Middle frontal gyrus (tissue), 1 donor: ENCODE results near the gene KIAA0319L.

Experiments
- DNase-seq: peaks from one replicate; pipeline ENCODE4 v3.0.0-alpha.2; 2015; ENCODE audit warnings: low spot score; ENCODE audit errors: extremely low spot score

KIAA0319L gene

DNA sequence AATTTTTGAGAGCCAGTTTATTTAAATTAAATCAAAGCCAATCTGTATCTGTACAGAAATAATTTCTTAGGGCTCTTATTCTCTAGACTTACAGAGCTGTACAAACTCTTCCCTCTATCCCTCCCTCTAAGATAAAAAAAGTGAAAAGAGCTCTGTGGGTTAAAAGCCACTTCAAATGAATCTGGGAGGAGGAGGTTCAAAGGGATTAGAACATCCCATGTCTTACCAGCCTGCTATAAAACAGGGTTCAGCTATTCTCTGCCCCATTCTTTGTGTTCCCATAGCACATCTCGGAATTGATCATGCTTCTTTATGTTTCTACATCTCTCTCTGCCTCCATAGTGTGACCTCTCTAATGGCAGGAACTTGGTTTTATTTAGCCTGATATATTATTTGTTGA lies 19.4 kb downstream of the KIAA0319L start:
- DNase-seq = no peak

DNA sequence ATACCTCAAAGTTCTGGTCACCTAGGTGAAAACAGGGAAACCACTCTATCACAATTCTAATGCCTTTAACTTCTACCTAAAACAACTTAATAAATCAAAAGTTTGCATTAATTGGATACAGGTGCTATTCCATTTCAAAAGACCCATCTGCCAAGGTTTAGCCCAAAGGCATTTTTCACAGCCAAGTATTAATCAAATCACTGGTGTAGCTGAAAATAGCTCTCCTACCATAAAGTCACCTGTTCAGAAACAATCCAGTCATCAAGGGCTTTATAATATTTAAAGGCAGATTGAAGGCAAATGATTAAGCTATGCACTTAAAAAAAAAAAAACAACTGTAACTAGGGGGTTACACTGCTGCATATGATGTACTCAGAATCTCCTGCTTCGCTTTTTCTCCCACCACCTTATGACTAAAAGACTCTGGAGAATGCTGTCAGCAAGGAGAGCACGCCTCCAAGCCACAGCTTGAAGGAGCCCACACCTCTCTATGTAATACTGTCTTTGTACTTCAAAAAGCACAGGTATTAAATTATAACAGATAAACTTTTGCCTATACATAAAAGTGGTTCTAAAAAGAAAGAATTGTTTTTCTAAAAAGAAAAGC lies 20.5 kb downstream of the KIAA0319L start:
- DNase-seq = no peak

DNA sequence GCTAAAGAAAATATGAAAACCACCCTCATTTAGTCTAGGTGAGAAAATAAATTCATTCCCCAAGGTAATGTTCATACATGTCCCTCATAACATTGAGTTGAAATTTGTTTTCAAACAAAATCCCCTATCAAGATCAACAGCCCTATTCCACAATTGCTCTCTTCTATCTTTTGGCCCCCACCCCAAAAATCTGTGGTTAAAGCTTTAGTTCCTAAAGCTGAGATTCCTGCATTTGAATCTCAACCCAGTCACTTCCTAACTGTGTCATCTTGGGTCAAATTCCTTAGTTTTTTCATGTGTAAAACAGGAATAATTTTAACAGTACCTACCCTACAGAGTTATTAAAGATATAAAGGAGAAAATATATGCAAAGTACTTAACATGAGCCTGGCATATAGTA lies 22.0 kb downstream of the KIAA0319L start:
- no peak for DNase-seq

DNA sequence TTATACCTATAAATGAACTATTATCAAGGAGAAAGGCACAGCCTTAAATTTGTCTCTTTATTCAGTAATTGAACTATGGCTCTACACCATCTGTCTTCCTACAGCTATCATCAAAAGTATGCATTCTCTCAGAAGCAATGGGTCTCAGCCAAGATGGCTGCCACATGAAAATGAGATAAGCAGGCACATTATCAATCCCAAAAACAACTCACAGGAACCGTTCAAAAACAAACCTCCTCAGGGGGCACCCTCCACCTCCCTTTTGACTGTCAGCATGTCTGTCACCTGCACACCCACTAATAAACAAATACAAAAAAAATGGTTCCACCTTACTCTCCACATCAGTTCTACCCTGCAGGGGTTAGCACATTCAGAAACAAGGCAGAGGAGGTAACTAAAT lies 23.6 kb downstream of the KIAA0319L start:
- DNase-seq = no peak

DNA sequence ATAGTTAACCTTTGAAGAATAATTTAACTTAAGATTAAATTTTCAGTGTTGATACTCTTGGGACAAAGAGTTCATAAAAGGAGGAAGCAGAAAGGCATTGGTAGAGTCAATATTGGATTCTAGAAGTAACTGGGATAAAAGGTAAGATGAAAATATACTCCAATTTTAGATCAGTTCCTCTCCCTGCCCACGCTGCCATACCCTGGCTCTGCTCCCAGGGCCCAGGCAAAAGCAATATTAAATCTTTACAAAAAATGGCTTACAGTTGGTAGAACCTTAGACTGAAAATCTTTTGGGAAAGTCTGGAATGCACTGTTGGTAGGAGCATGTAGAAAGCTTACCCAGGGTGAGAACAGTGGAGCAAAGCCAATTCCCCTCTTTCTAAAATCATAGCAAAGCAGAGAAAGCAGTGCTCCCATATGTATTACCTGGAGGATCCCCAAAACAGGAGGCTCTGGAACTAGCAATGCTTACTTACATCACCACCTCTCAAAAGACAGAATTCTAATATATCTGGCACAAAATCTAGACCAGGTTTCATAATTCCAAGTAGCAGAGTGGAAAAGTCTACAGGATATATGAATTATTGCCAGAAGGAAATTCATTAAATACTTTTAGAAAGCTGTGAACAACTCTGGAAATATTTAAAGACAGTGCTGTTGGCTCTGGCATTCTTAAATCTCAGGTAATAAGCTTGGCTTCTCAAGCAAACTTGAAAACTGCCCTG lies 24.5 kb downstream of the KIAA0319L start:
- DNase-seq = peak; percentile 33

DNA sequence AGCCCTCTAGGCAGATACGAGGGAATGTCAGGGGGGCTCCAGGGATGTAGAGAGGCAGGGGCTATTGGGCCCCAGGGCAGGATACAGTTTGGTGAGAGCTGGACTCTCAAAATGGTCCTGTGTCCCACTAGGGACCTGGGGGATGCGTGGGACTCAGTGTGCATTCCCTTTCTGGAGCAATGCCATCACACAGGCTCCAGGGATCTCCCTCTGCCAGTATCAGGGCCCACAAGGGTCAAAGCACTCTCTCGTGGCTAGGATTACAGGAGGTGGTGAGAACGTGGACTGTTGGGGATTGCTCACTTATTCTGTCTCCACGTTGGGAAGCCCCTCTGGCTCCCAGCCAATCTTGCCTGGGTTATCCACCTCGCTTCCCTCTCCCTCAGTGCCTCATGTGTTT lies 25.8 kb downstream of the KIAA0319L start:
- DNase-seq = no peak

DNA sequence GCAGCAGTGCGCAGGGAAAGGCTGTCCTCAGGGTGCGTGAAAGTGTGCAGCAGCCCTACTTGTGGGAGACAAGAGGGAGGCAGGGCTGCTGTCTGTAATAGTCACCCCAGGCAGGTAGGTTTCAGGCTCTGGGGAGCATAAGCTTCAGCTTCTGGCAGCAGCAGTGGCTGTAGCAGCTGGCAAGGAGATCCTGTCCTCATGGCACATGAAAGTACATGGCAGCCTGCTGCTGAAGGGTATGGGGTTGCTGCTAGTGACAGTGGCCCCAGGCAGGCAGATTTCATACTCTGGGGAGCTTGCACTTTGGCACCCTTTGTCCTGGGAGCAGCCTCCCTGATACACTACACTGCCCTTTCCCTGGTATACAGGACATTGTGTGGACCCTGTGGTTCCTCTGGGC lies 26.3 kb downstream of the KIAA0319L start:
- DNase-seq = no peak

DNA sequence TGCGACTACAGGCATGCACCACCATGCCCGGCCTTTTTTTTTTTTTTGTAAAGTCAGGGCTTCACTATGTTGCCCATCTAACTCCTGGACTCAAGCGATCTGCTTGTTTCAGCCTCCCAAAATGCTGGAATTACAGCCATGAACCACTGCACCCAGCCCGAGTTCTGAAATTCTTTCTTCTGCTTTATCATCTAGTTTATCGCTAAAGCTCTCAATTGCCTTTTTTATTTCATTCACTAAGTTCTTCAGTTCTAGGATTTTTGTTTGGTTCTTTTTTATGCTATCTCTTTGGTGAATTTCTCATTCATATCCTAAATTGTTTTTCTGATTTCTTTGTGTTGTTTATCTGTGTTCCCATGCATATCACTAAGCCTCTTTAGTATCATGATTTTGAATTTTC lies 27.0 kb downstream of the KIAA0319L start:
- no peak for DNase-seq

DNA sequence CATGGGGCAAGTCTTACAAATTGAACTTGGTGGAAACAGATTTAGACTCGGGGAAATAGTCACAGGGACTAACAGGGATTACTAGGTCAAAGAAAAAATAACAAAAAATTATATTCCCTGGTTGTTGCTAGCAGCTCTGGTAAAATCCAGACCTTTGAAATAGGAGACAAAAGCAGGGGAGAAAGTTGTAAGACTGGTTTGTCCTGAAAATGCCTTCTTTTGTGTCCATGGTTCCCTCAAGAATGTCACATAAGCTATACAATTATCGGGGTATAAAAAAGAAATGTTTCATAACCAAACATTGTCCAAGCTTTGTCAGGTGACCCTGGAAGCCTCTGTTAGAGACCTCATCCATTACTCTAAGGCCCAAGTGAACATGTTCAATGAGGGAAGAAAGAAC lies 33.1 kb downstream of the KIAA0319L start:
- DNase-seq = no peak

DNA sequence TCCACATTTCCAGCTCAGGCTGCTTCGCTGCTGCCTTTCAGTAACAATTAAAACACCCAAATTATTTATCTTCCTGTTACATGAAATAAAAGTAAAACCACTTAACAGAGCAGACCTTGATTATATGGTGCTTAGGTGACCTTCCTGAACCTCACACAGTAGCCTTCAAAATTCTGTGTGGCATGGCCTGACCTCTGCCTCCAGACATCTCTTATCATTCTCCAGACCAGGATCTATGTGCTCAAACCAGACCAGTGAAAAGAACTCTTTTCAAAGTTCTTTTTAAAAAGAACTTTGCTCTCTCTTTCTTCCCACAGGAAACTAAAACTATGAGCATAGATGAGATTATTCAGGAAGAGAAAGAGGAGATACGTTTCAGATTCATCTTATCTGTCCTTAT lies 37.8 kb downstream of the KIAA0319L start:
- no peak for DNase-seq

DNA sequence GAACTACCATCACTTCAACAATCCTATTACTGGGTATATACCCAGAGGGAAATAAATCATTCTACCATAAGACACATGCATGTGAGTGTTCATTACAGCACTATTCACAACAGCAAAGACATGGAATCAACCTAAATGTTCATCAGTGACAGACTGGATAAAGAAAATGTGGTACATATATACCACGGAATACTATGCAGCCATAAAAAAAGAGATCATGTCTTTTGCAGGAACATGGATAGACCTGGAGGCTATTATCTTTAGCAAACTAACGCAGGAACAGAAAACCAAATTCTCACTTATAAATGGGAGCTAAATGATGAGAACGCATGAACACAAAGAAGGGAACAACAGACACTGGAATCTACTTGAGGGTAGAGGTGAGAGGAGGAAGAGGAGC lies 39.0 kb downstream of the KIAA0319L start:
- DNase-seq = no peak

DNA sequence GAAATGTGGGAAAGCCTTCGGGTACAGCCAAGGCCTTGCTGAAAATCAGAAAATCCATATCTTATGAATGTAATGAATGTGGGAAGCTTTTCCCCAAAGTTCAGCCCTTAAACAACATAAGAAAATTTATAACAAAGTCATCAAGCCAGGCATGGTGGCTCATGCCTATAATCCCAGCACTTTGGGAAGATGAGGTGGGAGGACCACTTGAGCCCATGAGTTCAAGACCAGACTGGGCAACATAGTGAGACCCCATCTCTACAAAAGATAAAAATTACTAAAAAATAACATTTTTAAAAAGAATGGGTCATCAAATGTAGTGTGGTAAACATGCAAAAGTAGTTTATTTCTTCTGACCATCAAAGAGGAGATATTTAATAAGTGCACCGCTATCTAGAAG lies 45.9 kb downstream of the KIAA0319L start:
- no peak for DNase-seq

DNA sequence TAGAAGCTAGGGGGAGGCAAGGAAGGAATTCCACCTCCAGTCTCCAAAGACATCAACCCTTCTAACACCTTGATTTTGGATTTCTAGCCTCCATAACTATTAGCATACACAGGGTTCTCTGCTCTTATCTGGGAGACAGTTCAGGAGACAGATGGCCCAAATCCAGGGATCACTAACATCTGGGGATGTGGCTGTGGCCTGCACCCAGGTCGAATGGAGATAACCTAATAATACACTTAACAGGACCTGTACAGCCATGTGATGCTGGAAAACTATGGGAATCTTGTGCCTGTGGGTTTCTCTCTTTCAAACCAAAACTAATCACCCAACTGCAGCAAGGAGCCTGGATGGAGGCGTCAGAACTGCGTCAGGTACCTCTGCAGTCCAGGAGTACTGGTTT lies 47.6 kb downstream of the KIAA0319L start:
- DNase-seq = no peak

DNA sequence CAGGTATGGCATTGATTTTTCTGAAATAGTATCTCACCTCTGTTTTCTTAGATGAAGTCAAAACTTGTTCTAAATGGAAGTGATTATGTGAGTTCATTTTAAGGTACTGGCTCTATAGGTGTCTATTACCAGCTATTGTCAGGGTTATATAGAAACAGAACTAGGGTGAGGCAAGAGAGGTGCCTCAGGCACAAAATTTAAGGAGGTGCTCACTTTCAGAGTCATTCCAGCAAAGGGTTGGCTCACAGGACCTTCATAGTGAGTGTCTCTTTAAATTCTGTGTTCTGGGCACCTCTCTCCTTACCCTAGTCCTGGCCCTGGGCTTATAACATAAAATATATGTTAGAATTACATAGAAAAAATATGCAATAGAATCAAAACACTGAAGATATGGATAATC lies 49.3 kb downstream of the KIAA0319L start:
- DNase-seq = no peak

DNA sequence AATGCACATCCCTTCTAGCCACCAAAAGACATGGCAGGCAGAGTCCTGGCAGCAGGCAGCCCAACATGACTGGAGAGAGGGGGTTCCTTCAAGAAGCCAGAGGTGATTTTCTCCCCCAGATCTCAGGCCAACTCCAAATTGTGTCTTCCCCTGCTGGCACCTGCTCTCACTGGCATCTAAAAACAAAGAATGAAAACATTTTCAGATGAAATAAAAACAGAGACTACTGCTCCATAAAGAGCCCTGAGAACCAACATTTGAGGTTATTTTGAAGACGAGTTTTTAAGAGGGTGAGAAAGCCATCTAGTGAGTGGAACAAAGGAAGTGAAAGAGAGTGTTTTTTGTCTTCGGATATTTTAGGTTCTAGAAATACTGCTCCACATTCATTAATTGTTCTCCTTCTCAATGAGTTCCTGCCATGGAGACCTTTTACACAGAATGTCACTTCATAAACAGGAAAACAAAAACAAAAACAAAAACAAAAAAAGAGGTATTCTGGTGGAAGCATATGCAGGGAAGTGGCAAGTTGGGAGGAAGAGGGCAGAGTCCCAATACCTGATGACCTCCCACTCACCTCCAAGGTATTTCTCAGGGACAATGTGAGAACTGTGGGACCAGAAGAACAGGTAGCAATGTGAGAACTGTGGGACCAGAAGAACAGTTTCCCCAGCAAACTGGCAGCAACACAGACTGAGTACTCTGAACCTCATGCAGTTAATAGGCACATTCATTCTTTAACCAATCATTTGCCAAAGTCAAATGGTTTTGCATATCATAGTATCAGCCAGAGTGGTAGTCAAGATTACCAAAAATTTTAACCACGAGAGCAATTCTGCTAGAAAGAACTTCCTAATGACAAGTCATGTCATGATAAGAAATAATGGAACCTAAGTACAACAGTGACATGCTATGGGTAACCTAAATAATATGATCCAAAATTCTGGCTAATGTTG lies 50.0 kb downstream of the KIAA0319L start:
- DNase-seq = no peak

DNA sequence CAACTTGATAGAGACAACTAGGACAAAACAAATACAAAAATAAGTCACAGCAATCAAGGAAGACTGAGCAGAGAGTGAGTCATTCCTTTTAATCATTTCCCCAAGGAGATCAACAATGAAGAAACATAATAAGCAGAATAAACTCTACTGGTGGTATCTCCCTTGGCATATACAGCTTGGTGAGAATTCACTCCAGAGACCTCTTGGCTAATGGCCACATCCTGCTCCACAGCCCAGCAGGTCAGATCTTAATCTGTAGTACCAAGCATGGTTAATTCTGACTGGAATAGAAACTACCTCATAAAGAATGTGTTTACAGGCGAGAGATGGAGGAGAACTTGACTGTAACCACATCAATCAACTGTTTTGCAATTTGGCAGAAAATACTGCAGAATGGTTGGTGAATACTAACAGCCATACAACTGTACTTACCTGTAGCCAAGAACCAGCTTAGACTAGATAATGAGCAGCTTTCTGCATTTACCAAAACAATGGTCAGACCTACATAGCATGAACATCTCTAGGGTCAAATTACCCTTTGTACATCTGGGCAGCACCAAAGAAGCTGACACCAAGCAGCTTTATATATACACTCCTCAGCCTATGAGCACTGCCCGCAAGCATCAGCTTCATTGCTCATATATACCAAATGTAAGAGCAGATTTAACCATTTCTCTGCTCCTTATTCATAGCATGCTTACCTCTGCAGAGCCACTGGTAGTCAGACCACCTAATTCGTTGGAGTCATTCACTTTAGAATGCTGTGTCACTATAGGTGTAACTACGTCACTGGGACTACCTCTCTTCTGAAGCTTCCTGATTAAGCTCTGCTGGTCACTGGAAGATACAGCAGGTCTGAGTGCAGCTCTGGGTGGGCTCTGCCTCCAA lies 51.0 kb downstream of the KIAA0319L start:
- DNase-seq = no peak

DNA sequence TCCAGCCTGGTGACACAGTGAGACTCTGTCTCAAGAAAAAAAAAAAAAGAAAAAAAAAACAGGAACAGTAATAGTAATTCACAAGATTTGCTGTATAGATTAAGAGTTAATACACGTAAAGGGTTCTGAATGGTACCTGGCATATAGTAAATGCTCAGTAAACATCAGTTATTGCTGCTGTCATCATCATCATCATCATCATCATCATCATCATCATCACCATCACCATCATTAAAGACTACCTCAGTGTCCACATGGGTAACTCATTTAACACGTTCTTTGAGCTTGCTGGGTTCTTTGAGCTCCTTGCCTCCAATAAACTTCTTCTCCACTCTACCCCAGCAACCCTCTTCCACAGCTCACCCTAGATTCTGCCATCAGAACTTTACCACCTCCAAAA lies 55.0 kb downstream of the KIAA0319L start:
- no peak for DNase-seq

DNA sequence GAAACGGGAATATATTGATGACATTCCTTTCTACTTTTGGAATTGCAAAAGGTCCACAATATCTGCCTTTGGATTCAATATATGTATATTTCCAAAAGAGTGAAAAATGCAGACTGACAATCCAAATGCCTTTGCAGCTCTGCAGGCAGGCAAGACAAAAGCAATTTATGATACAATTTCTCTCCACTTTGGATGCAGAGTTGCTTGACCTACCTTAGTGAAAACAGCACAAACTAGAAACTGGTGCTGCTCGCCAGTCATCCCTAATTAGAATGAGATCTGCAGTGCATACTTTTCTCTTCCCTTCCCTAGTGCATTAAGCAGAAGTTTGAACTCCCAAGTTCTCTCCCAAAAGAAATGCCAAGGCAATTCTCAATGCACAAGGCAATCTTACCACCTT lies 56.8 kb downstream of the KIAA0319L start:
- DNase-seq = no peak

DNA sequence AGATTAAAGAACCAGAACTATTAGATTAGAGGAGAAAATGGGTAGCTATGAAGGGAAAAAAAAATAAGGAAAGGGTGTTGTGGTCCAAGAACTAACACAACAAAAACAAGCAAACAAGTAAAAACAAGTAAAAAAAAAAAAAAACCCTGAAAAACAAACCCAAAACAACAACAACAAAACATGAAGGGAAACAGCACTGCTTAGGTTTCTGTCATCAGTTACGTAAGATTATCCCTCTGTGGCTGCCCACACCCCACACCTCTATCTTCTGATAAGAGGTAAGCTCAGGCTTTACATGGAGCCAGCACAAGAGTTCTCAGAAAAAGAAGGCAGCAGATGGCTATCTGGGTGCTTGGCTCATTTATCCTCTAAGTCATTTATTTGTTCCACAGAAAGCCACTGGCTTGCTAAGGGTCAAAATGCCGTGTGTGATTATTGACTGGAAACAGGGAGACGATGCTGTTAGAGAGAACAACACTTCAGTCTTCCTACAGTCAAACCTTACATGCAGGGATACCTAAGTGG lies 57.5 kb downstream of the KIAA0319L start:
- DNase-seq = no peak

DNA sequence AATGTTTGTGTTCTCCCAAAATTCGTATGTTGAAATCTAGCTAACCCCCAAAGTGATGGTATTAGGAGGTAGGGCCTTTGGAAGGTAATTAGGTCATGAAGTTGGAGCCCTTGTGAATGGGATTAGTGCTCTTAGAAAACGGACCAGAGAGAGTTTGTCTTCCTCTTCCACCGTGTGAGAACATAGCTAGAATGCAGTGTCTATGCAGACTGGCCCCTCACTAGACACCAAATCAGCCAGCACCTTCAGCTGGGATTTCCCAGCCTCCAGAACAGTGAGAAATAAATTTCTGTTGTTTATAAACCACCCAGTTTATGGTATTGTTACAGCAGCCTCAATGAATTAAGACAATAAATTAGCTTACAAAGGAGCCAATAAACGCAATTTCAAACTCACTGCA lies 58.0 kb downstream of the KIAA0319L start:
- no peak for DNase-seq

DNA sequence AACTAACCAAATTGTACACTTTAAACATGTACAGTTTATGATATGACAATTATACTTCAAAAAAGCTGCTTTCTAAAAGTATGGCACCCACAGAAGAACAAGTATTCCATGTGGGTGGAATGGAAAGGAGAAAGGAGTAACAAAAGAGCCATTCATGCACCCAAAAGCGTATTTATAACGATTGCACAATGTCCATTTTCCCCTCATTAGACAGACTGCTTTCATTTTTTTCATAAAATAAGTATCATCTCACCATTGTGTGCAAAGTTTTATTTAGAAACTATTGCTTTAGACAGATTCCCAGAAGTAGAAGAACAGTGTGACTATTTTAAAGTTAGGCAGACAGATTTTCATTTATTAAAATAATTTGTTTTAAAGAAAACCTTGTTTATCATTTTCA lies 59.6 kb downstream of the KIAA0319L start:
- no peak for DNase-seq
